Thoracic aorta (tissue), 2 donors: ENCODE results near the gene ENO3. TPM values are rescaled to one million over a fixed set of nuclear protein-coding genes. Genes with fewer than 3 reads are reported as not detected.

Source experiments
- ATAC-seq: fragments of 150-250 bp; one replicate; pipeline ENCODE4 v1.8.0; 2017; ENCODE audit warnings: low read depth; ENCODE audit not compliant: insufficient number of reproducible peaks, low FRiP score
- DNase-seq: peaks from one replicate; pipeline ENCODE4 v3.0.0-alpha.2; 2020; ENCODE audit warnings: low spot score
- H3K27ac ChIP-seq, 2 donors: fragments of 200-600 bp; sonication (generic); 1 replicate in 1 of 2; 2 replicates in 1 of 2; pipeline ENCODE4 v1.5.1; 2016; ENCODE audit warnings: mild to moderate bottlenecking in 2 of 2, moderate library complexity in 2 of 2
- H3K27me3 ChIP-seq: fragments of 200-600 bp; sonication (generic); replicated peaks from 2 replicates; pipeline ENCODE4 v1.6.0; 2016; ENCODE audit warnings: mild to moderate bottlenecking; ENCODE audit not compliant: insufficient read depth
- H3K36me3 ChIP-seq: fragments of 200-600 bp; sonication (generic); one replicate; pipeline ENCODE4 v1.5.1; 2016
- H3K4me1 ChIP-seq, 2 donors: fragments of 200-600 bp; sonication (generic); 1 replicate in 1 of 2; 2 replicates in 1 of 2; pipeline versions ENCODE4 v1.5.1 to v1.6.0; 2016; ENCODE audit warnings: low read depth in 2 of 2, mild to moderate bottlenecking in 1 of 2; ENCODE audit not compliant: control insufficient read depth in 1 of 2
- H3K4me3 ChIP-seq: fragments of 200-600 bp; sonication (generic); 2 replicates; pipeline ENCODE4 v1.5.1; 2016; ENCODE audit warnings: mild to moderate bottlenecking
- H3K9me3 ChIP-seq: fragments of 200-600 bp; sonication (generic); 2 replicates; pipeline ENCODE4 v1.5.1; 2016
- CTCF ChIP-seq: fragments of 200-600 bp; sonication (generic); IDR thresholded peaks from one replicate; pipeline ENCODE4 v1.5.1; 2019; ENCODE audit warnings: antibody characterized with exemption
- total RNA-seq, 2 donors: library from RNA; depleted of rRNA; stranded (reverse); fragments of >200 nt; gene quantifications; one replicate each; pipeline versions ENCODE4 v1.1.0 to v1.2.3, GENCODE V29; 2016

The ENO3 gene
- total RNA-seq, 2 donors from 2014 or later = 2.5 to 2.7 TPM

DNA sequence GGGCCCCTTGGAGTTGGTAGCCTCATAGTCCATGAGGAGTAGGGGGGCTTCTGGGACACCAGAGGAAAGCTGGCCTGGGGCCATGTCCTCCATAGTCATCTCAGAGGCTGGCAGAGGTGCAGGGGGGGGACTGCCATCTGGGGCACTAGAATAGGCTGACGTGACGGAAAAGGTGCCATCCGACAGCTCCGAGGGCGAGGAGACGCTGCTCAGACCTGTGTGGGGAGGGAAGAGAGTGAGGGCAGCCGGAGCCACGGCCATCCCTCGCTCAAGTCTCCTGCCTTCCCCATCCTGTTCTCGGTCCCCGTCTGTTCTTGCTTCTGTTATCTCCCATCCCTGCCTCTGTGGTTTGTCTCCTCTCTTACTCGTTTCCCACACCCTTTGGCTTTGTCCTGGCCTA is 21.4 kb downstream of the ENO3 start:
- H3K27ac ChIP-seq = peak overlapping the region in 1 of 2 donors; percentile 11
- DNase-seq (no peak), ATAC-seq (no peak)
- TF ChIP-seq CTCF = no peak
- no peak overlapping the region for H3K4me3 ChIP-seq
- H3K36me3 ChIP-seq = peaks cover 28% of the 10 kb centered on the region
- peaks cover 8 to 38% of the 10 kb centered on the region in 2 donors for H3K4me1 ChIP-seq
- H3K9me3 ChIP-seq = no peaks in the 10 kb centered on the region
- H3K27me3 ChIP-seq = no peaks in the 10 kb centered on the region

DNA sequence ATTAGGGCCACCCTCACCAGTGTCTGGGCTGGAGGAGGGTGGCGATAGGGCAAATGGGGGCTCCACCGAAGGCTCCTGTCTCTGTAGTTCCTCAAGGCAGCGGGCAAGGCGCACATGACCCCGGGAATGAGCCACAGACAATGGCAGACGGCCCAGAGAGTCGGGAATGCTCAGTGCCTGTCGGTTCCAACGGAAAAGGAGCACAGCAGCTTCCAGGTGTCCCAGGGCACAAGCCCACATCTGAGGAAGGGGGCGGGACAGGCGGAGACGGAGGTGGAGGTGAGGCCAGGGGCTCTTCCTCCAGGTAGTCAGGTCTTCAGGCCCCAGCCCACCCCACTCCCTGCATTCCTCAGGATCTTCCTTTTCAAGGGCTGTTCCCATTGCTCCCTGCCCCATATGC is 21.8 kb downstream of the ENO3 start:
- Histone ChIP-seq H3K4me3 (no peak overlapping the region), H3K4me1 (peaks cover 8 to 38% of the 10 kb centered on the region in 2 donors), H3K36me3 (peaks cover 33% of the 10 kb centered on the region), H3K9me3 (no peaks in the 10 kb centered on the region), H3K27me3 (no peaks in the 10 kb centered on the region), H3K27ac (peak overlapping the region in 1 of 2 donors; percentile 11)
- DNase-seq = no peak
- TF ChIP-seq CTCF = no peak
- no peak for ATAC-seq

DNA sequence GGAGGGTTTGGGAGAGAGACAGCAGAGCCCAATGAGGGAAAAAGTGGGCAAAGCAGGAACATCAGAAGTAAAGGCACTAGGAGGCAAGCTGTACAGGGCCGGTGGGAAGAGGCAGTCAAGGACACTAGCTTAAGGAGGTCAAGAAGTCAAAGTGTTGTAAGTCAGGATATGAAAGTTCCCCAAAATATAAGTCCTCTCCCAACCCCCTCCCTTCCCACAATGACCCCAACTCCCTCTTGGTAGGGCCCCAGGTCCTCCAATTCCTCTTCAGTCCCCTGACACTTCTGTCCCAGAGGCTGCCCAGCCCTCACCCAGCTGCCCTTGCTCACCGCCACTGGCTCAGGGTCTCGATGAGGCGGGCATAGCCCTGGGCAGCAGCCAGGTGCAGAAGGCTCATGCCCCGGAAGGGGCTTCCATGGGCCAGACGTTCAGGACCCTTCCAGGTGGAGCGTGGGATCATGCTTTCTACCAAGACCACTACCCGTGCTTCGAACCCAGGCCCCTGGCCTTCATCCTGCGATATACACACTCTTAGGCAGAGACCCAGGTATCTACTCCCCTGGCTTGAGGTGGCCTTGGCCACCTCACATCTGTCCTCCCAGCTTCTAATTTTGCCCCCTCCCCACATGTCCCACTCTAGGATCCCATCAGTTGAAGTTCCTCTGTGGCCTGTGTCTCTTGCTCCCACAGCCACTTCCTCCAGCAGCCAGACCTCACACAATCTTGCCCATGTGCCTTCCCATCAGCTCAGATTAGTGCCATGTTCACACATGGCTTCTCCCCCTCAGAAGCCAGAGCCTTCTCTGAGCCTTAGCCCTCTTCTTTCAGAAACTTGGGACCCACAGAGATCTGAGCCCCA is 22.6 kb downstream of the ENO3 start:
- ATAC-seq (no peak), DNase-seq (no peak)
- no peaks in the 10 kb centered on the region for H3K9me3 ChIP-seq
- H3K36me3 ChIP-seq = peaks cover 39% of the 10 kb centered on the region
- no peak for TF ChIP-seq CTCF
- peak overlapping the region; percentile 20 to 33 for H3K27ac ChIP-seq
- H3K27me3 ChIP-seq = no peaks in the 10 kb centered on the region
- no peak overlapping the region for H3K4me3 ChIP-seq
- peaks cover 5 to 32% of the 10 kb centered on the region in 2 donors for H3K4me1 ChIP-seq

DNA sequence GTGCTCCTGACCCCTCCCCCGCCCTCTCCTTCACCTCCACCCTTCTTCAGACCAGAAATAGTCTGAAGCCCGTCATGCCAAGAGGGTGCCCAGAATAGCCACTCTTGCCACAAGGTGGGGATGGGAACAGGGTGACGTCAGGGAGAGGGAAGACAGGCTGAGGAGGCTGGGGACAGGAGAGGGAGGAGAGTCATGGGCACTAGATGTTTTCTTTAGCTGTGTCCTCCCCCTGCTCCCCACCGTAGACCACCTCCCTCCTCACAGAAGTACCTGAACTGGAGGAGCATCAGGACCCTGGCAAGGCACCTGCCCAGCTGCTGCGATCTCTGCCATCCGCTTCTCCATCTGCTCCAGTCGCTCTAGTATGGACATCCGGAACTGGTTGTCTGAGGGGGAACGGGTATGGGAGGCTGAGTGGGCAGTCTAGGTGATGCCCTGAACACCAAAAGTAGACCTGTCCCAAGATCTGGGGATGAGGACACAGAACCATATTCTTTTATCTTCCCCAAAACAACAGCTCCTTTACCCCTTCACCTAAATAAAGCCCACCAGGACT is 23.3 kb downstream of the ENO3 start:
- ATAC-seq = no peak
- peaks cover 46% of the 10 kb centered on the region for H3K36me3 ChIP-seq
- no peak for DNase-seq
- H3K27me3 ChIP-seq = no peaks in the 10 kb centered on the region
- H3K4me1 ChIP-seq = peaks cover 0 to 24% of the 10 kb centered on the region in 2 donors
- H3K27ac ChIP-seq = peak overlapping the region; percentile 20 to 33
- H3K4me3 ChIP-seq = no peak overlapping the region
- TF ChIP-seq CTCF = no peak
- no peaks in the 10 kb centered on the region for H3K9me3 ChIP-seq

DNA sequence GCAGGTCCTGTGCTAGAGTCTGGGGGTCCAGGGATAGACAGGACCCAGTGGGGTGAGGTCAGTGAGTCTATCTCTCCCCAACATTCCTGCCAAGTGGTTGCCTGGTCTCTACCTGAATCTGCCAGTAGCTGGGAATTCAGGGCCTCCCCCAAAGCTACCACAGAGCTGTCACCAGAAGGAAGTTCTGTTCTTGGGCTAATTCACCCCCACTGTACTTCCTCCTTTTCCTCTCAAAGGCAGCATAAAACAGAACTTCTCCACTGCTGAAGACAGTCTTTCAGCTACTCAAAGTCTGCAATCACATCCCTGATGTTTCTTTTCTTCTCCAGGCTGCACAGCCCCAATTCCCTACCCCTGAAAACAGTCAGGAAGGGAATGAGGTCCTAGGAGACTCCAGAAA is 27.8 kb downstream of the ENO3 start:
- Histone ChIP-seq H3K27me3 (no peaks in the 10 kb centered on the region), H3K4me1 (peaks cover 0 to 12% of the 10 kb centered on the region in 2 donors), H3K4me3 (no peak overlapping the region), H3K27ac (no peak overlapping the region), H3K9me3 (no peaks in the 10 kb centered on the region), H3K36me3 (peaks cover 44% of the 10 kb centered on the region)
- no peak for TF ChIP-seq CTCF
- DNase-seq (no peak), ATAC-seq (no peak)
